GM18502 (cell line): ENCODE measurements around the gene SLFN11.
A peak's percentile ranks its signal among the peaks of the same experiment; 100 is the strongest.
"Not testable (repeated sequence)": the region's sequence is repeated elsewhere in the genome, so short reads cannot be mapped to it uniquely, and the experiment has no call there.

Experiments used
- ATAC-seq: cut with Tn5 transposase; IDR thresholded peaks from one replicate; pipeline ENCODE4 v1.9.1; 2021; ENCODE audit warnings: mild to moderate bottlenecking; ENCODE audit not compliant: unreplicated experiment, poor library complexity

SLFN11 gene

GRCh38 chr17:35373534-35373983 lies at the start of gene SLFN11:
SLFN11 (minus strand) TSS chr17:35373621; CDS start chr17:35363807, 9,814 bp downstream.
- peak; percentile 41 for ATAC-seq

DNA sequence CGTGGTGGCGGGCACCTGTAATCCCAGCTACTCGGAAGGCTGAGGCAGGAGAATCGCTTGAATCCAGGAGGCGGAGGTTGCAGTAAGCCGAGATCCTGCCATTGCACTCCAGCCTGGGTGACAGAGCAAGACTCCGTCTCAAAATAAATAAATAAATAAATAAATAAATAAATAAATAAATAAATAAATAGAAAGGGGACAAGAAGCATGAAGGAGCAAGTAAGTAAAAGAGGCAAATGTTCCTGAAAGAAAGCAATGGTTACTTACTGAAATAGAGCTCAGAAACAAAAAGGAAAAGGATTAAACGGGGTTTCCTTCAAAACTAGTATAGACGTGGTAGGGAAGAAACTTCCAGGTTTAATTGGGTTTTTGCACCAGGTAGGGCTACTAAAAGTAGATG lies 47.6 kb upstream of the SLFN11 start:
- ATAC-seq = not testable (repeated sequence)

- no peak for ATAC-seq
These were observed 43.2 kb upstream of the SLFN11 start for GRCh38 chr17:35416659-35417058.

DNA sequence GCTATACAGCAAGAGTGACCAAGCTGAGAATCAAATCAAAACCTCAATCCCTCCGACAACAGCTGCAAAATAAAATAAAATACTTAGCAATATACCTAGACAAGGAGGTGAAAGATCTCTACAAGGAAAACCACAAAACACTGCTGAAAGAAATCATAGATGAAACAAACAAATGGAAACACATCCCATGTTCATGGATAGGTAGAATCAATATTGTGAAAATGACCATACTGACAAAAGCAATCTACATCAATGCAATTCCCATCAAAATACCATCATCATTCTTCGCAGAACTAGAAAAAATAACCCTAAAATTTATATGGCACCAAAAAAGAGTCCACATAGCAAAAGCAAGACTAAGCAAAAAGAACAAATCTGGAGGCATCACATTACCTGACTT lies 41.3 kb upstream of the SLFN11 start:
- ATAC-seq = not testable (repeated sequence)

DNA sequence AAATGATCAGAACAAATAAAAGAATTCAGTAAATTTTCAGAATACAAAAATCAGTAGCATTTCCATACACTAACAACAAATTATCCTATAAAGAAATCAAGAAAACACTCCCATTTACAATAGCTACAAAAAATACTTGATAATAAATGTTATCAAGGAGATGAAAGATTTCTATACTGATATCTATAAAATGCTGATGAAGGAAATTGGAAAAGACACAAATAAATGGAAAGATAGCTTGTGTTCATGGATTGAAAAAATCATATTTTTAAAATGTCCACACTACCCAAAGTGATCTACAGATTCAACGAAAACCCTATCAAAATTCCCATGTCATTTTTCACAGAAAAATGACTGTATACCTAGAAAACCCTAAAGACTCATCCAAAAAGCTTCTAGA lies 40.8 kb upstream of the SLFN11 start:
- ATAC-seq = no peak

DNA sequence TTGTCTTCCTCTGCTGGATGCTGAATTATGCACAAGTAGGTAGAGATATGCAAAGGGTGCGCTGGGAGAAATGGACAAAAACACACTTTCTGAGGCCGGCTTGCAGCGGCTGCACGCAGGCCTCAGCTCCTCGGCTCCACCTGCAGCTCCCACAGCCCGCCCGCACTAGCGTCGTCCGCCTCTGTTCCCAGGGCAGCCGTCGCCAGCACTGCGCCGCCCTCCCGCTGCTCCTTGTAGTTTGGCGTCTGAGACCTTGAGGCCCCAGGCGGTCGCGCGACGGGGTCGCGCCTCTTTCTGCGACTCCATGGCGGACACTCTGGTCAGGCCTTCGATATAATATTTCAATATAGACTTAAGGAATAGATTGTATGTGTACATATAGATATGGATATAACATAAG lies 34.1 kb upstream of the SLFN11 start:
- no peak for ATAC-seq

DNA sequence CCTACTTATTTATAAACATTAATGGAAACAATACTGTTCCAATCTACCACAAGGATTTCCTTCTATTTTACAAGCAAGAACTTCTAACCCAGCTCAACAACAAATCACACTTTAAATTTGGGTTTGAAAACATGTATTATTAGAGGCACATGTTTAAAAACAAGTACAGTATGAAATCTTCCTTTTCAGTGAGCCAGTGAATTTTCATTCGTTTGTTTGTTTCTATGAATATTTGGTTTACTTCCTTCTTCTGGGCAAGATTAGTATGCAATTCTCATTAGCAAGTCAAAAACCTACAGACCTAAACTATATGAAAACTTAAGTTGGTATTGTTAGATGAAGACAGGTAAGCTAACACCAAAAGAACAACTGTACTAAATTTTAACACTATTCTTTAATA lies 33.1 kb upstream of the SLFN11 start:
- ATAC-seq = no peak

GRCh38 chr17:35404360-35404759 lies 30.9 kb upstream of the SLFN11 start:
- ATAC-seq = no peak

GRCh38 chr17:35393783-35394182 lies 20.4 kb upstream of the SLFN11 start:
- not testable (repeated sequence) for ATAC-seq

- no peak for ATAC-seq
These were observed 17.2 kb upstream of the SLFN11 start for GRCh38 chr17:35390663-35391062.

GRCh38 chr17:35390156-35390555 lies 16.7 kb upstream of the SLFN11 start:
- no peak for ATAC-seq

DNA sequence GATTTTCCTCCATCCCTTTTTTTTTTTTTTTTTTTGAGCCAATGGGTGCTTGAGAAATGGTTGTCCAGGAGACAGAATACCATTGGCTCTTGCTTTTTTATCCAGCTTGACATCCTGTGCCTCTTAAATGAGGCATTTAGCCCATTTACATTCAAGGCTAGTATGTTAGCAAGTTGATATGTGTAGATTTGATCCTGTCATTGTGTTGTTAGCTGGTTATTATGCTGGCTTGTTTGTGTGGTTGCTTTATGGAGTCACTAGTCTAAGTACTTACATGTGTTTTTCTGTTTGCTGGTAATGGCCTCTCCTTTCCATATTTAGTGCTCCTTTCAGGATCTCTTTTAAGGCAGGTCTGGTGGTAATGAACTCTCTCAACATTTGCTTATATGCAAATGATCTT lies 14.1 kb upstream of the SLFN11 start:
- no peak for ATAC-seq

DNA sequence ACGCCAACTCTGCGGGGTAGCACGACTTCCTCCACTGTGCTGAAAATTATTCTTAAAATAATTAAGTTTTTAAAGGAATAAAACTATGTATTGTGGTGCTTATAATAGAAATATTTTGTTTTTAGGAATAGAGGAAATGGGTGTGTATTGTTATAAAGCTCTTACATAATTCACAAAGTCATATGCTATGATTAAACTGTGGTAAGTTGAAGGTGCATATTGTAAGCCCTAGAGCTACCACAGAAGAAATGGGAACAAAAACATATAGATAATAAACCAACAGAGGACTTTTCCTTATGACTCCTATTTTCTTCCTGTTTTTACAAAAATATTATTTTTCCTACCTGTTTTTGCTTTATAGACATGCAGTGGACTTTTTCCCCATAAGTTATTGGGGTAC lies 4.3 kb upstream of the SLFN11 start:
- ATAC-seq = no peak

DNA sequence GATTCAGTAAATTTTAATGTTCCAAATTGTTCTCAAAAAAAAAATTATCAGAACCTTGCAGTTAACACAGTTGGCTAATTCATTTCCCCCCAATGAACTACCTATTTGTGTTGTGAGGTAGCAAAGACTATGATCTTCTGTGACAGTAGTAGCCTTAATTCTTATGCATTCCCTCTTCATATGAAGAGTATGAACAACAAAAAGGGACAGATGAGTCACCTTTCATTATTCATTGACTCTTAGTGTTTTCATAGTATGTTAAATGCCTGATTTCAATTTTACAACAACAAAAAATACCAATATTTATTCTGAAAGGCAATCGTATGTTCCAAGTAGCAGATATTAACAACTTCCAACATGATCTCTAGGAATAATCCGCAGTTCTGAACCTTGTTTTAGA lies 3.6 kb upstream of the SLFN11 start:
- no peak for ATAC-seq

DNA sequence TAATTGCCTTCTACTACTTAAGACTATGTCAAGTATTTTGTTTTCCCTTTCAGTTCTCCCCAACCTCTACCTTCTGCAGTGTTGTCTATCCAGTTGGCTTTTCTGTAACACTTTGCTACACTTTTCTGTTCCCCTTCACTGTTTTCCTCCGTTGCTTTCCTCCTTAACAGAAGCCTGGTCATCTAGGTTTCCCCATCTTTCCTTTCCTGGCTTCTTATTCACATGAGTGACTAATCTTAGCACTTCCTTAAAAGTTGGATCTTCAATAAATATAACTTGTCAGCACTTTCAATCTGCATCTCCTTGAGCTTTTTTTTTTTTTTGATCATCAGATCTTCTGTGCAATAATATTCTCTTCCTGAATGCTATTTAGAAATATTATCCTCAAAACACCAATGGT lies 2.8 kb upstream of the SLFN11 start:
- no peak for ATAC-seq

DNA sequence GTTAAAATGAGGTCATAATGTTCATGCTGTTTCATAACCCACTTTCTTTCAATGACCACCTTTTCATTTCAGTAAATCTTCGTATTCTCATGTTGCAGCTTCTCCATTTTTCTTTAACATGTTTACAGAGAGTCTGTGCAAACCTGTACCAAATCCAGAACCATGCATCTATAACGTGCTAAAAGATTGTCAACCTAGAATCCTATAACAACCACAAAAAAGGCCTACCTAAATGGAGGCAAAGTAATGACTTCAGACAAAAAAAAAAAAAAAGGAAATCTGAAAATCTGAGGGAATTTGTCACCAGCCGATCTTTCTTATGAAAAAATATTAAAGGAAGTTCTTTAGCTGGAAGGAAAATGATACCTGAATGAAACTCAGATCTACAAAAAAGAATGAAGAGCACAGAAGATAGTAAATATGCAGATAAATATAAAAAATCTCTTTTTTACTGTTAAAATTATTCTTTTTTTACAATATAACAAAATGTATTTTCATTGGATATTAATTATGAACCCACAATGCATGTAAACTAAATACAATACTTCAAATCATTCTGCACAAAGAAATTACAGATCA lies 1.4 kb upstream of the SLFN11 start:
- no peak for ATAC-seq

GRCh38 chr17:35373984-35374765 lies 754 bp upstream of the SLFN11 start:
- peak; percentile 52 for ATAC-seq

DNA sequence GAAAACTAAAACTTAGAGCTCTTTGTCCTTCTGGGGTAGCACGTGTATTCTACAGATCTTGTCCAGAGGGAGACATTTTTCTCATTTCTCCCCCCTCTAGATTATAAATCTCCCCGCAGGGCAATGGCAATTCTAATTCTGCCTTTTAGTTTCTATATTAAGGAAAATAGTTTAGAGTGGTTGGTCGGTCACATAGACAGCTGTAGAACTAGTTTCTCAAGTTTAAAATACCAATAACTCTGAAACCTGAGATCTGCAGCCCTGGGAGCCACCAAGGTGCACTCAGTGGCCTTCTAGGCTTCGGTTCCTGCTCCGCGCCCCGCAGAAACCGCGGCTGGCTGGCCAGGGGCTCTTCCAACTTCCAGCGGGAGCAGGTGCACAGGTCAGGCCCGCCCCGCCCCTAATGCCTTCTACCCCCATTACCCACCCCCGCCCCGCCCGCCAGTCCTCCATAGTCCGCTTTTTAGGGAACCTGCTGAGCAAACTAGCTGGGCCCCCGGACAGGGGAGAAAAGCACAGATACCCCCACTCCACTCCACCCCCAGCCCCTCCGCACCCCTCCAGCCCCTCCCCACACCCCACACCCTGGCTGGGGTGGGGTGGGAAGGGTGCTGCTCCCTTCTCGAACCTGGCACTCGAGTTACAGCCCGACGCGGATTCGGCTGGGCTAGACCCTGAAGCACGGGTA lies 431 bp downstream of the SLFN11 start:
- ATAC-seq = peak; percentile 14

DNA sequence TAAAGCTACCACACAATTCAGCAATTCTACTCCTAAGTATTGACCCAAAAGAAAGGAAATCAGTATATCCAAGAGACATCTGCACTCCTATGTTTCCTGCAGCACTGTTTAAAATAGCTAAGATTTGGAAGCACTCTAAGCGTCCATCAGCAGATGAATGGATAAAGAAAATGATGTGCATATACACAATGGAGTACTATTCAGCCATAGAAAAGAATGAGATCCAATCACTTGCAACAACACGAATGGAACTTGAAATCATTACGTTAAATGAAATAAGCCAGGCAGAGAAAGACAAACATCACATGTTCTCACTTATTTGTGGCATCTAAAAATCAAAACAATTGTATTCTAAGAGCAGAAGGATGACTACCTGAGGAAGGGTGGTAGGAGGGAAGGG lies 1.5 kb downstream of the SLFN11 start:
- no peak for ATAC-seq

DNA sequence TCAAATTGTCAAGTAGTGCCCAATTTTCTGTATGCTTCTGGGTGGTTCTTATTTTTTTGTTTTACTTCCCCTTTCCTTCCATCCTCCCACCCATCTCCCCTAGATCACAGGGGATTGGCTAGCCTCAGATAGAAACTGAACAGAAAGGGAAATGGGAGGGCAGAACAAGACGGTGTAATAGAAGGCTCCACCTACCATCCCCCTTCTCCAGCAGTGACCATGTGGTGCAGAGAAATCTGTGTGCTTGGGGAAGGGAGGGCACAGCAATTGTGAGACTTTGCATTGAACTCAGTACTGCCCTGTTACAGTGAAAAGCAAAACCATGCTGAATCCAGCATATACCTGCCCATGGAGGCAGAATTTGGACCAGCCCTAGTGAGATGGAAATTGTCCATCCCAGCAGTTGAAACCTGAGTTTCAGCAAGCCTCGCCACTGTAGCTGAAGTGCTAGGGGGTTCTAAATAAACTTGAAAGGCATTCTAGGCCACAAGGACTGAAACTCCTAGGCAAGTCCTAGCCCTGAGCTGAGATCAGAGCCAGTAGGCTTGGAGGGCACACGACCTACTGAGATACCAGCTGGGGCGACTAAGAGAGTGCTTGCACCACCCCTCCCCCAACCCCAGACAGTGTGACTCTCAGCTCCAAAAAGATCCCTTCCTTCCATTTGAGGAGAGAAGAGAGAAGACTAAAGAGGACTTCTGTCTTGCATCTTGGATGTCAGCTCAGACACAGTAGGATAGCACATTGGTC lies 5.2 kb downstream of the SLFN11 start:
- ATAC-seq = peak; percentile 97

GRCh38 chr17:35361027-35361426 lies 12.4 kb downstream of the SLFN11 start:
- no peak for ATAC-seq
